Neural cell (in vitro differentiated cells): ENCODE data around the gene RPL36.

Experiments used
- CTCF ChIP-seq: fragments of 450-650 bp; IDR thresholded peaks from 2 replicates; pipeline ENCODE4 v1.5.1; 2014; ENCODE audit warnings: antibody characterized with exemption, mild to moderate bottlenecking, moderate library complexity; ENCODE audit not compliant: poor library complexity, severe bottlenecking
- EZH2 ChIP-seq: fragments of 200-600, 300-800 bp; shearing (Covaris generic), sonication (generic); IDR thresholded peaks from 2 replicates; pipeline ENCODE4 v1.6.1; 2014; ENCODE audit warnings: antibody characterized with exemption, low read length, borderline replicate concordance, mild to moderate bottlenecking; ENCODE audit not compliant: insufficient read depth, poor library complexity, severe bottlenecking
- POLR2AphosphoS5 ChIP-seq: IDR thresholded peaks from 2 replicates; pipeline ENCODE4 v1.6.1; 2012
- SMC3 ChIP-seq: fragments of 450-650 bp; conservative IDR thresholded peaks from 2 replicates; pipeline ENCODE4 v1.6.1; 2014; ENCODE audit warnings: antibody characterized with exemption, mild to moderate bottlenecking, moderate library complexity; ENCODE audit not compliant: poor library complexity

- TF ChIP-seq POLR2AphosphoS5 (no peak), EZH2 (no peak), CTCF (no peak), SMC3 (no peak)
Measured at GRCh38 chr19:5711025-5711424, 20.9 kb downstream of the RPL36 start.
